ENCODE results near the gene C10orf71. TPM values are rescaled to one million over a fixed set of nuclear protein-coding genes. Genes with fewer than 3 reads are reported as not detected.

Gene C10orf71
- total and polyA plus RNA-seq, 2 of the 8 experiments (the other 6 are each of a cell fraction or from before 2014, with no cell fraction given) = not detected

DNA sequence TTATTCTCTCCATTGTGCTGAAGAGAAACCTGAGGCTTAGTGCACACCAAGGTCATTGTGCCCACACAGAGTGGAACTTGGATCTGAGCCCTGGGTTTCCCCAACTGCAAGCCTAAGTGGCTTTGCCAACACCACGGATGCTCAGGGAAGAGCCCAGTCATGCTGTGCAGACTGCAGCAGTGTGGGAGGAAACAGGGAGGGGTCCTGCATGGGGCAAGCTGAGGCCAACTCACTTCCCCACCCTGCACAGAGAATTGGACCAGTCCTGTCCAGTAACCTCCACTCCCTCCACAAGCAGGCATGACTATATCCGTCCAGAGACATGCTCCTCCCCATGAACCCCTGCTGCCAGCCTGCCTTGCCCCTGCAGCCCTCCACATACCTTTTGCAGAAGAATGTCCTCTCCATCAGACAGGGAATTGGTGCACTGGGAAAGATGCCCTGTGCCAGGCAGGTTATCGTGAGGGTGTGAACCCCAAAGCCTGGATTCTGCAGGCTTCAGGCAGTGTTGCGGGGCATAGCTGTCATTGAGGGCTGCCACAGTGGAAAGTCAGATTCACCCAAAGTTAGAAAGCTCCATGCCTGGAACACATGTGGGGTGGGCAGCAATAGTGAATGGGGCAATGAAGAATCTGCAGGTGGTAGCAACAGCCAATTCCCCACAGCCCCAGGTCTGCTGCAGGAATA lies 52.0 kb downstream of the C10orf71 start (continued):
- TF ChIP-seq RBBP5 (IDR thresholded peaks at IDR 0.05; ENCODE audit: borderline replicate concordance, low read depth, low read length) (no peak), HDAC2 (IDR thresholded peaks at IDR 0.05; ENCODE audit: borderline replicate concordance in 1 of 2, low read depth in 2 of 2, low read length in 2 of 2) (no peak), CTBP2 (IDR thresholded peaks at IDR 0.05; ENCODE audit: borderline replicate concordance, insufficient read depth, insufficient read length, low read length) (no peak), BCL11A (IDR thresholded peaks at IDR 0.05; ENCODE audit: low read depth in 2 of 2, low read length in 2 of 2) (no peak), HDAC6 (IDR thresholded peaks at IDR 0.05; ENCODE audit: low read depth, low read length) (no peak), POLR2AphosphoS5 (IDR thresholded peaks at IDR 0.05; ENCODE audit: low read depth, low read length) (no peak)
